ENCODE results near the gene SORBS2. TPM values are rescaled to one million over a fixed set of nuclear protein-coding genes. Genes with fewer than 3 reads are reported as not detected.

The SORBS2 gene
- total RNA-seq, 1 experiment from 2014 or later: 44.5 TPM

GRCh38 chr4:185638548-185639301 is 173.3 kb downstream of the SORBS2 start:
- Mint-ChIP-seq H3K27ac (no peak overlapping the region), H3K36me3 (peaks cover 3% of the 10 kb centered on the region; the same call in 1 of the 2 replicates), H3K27me3 (ENCODE audit: low read depth) (no peaks in the 10 kb centered on the region), H3K4me1 (peaks cover 36% of the 10 kb centered on the region), H3K4me3 (peak overlapping the region; percentile 72), H3K9me3 (no peaks in the 10 kb centered on the region)
- DNase-seq (ENCODE audit: low spot score) (peak; percentile 39), ATAC-seq (peak; percentile 61)
- ChIA-PET POLR2A (interaction anchor here (0.6 to 1.1 kb wide), 2 partner anchors 199 to 325 kb away, joined by 3 to 5 read pairs; no protein-coding TSS in a partner anchor), CTCF (interaction anchor here (0.8 to 5.9 kb wide), 9 partner anchors 40 to 399 kb away, joined by 3 to 78 read pairs (median 3); no protein-coding TSS in a partner anchor)
- TF ChIP-seq ZBTB21 (CRISPR knock-in tag; IDR thresholded peaks at IDR 0.05; ENCODE audit: borderline replicate concordance) (no peak), NR1H2 (CRISPR knock-in tag; IDR thresholded peaks at IDR 0.05) (no peak), ZNF263 (CRISPR knock-in tag; IDR thresholded peaks at IDR 0.05; ENCODE audit: low read depth) (no peak), ZNF416 (CRISPR knock-in tag; IDR thresholded peaks at IDR 0.05) (no peak), NFYB (CRISPR knock-in tag; conservative IDR thresholded peaks at IDR 0.05; ENCODE audit: low read depth) (no peak), ZNF232 (CRISPR knock-in tag; IDR thresholded peaks at IDR 0.05) (no peak), SOX15 (CRISPR knock-in tag; IDR thresholded peaks at IDR 0.05) (no peak), CREB1 (CRISPR knock-in tag; IDR thresholded peaks at IDR 0.05) (no peak), ATF6 (CRISPR knock-in tag; IDR thresholded peaks at IDR 0.05) (no peak), KAT7 (CRISPR knock-in tag; IDR thresholded peaks at IDR 0.05; ENCODE audit: borderline replicate concordance) (no peak), ERG (CRISPR knock-in tag; IDR thresholded peaks at IDR 0.05) (no peak), GTF2I (CRISPR knock-in tag; conservative IDR thresholded peaks at IDR 0.05) (no peak), USF1 (CRISPR knock-in tag; IDR thresholded peaks at IDR 0.05) (no peak), IRF2 (CRISPR knock-in tag; IDR thresholded peaks at IDR 0.05; ENCODE audit: borderline replicate concordance, low read depth) (no peak)

GRCh38 chr4:185638093-185638492 is 173.9 kb downstream of the SORBS2 start:
- ATAC-seq (no peak), DNase-seq (ENCODE audit: low spot score) (no peak)
- peaks cover 3% of the 10 kb centered on the region; the same call in 1 of the 2 replicates for H3K36me3 Mint-ChIP-seq
- no peak overlapping the region for H3K27ac Mint-ChIP-seq
- TF ChIP-seq ARID4B (CRISPR knock-in tag; IDR thresholded peaks at IDR 0.05; ENCODE audit: borderline replicate concordance) (no peak), ZNF232 (CRISPR knock-in tag; IDR thresholded peaks at IDR 0.05) (no peak), E2F4 (CRISPR knock-in tag; IDR thresholded peaks at IDR 0.05; ENCODE audit: borderline replicate concordance, low read depth) (no peak), USF2 (CRISPR knock-in tag; IDR thresholded peaks at IDR 0.05) (no peak), PRDM15 (CRISPR knock-in tag; IDR thresholded peaks at IDR 0.05) (no peak)
- H3K27me3 Mint-ChIP-seq (ENCODE audit: low read depth): no peaks in the 10 kb centered on the region
- H3K9me3 Mint-ChIP-seq: no peaks in the 10 kb centered on the region
- H3K4me1 Mint-ChIP-seq: peaks cover 33% of the 10 kb centered on the region
- peak overlapping the region; percentile 54 for H3K4me3 Mint-ChIP-seq
- ChIA-PET CTCF (interaction anchor here (0.8 to 5.9 kb wide), 8 partner anchors 40 to 400 kb away, joined by 3 to 78 read pairs (median 4); no protein-coding TSS in a partner anchor), POLR2A (interaction anchor here (0.6 kb wide), 1 partner anchor 326 kb away, joined by 5 read pairs; no protein-coding TSS in a partner anchor)

All from WTC11 (cell line).